Ishikawa (cell line): ENCODE data around the gene PPP1R13B.

Source experiments
- CEBPB ChIP-seq: IDR thresholded peaks from 2 replicates; pipeline ENCODE4 v1.6.1; 2012
- CREB1 ChIP-seq: IDR thresholded peaks from 2 replicates; pipeline ENCODE4 v1.6.1; 2012; ENCODE audit warnings: low read depth
- EGR1 ChIP-seq: IDR thresholded peaks from 2 replicates; pipeline ENCODE4 v1.6.1; 2012
- EP300 ChIP-seq: IDR thresholded peaks from 2 replicates; pipeline ENCODE4 v1.6.1; 2012; ENCODE audit warnings: borderline replicate concordance
- FOXM1 ChIP-seq: IDR thresholded peaks from 2 replicates; pipeline ENCODE4 v1.6.1; 2012; ENCODE audit warnings: low read depth, borderline replicate concordance
- MAX ChIP-seq: IDR thresholded peaks from 2 replicates; pipeline ENCODE4 v1.6.1; 2012
- NFIC ChIP-seq: IDR thresholded peaks from 2 replicates; pipeline ENCODE4 v1.6.1; 2012
- RAD21 ChIP-seq: IDR thresholded peaks from 2 replicates; pipeline ENCODE4 v1.6.1; 2012; ENCODE audit warnings: low read depth
- REST ChIP-seq: IDR thresholded peaks from 2 replicates; pipeline ENCODE4 v1.6.1; 2012; ENCODE audit warnings: low read depth, mild to moderate bottlenecking
- TAF1 ChIP-seq: IDR thresholded peaks from 2 replicates; pipeline ENCODE4 v1.6.1; 2012; ENCODE audit warnings: low read depth, mild to moderate bottlenecking
- TCF12 ChIP-seq: IDR thresholded peaks from 2 replicates; pipeline ENCODE4 v1.6.1; 2012; ENCODE audit warnings: low read depth
- TEAD4 ChIP-seq: IDR thresholded peaks from 2 replicates; pipeline ENCODE4 v1.6.1; 2012
- USF1 ChIP-seq: IDR thresholded peaks from 2 replicates; pipeline ENCODE4 v1.6.1; 2012
- YY1 ChIP-seq: IDR thresholded peaks from 2 replicates; pipeline ENCODE4 v1.6.1; 2012; ENCODE audit warnings: low read depth
- ZBTB7A ChIP-seq: IDR thresholded peaks from 2 replicates; pipeline ENCODE4 v1.6.1; 2012; ENCODE audit warnings: low read depth

PPP1R13B gene

GRCh38 chr14:103868242-103868897 lies 21.0 kb upstream of the PPP1R13B start:
- TF ChIP-seq TCF12: no peak
- no peak for TF ChIP-seq MAX
- no peak for TF ChIP-seq FOXM1
- no peak for TF ChIP-seq ZBTB7A
- TF ChIP-seq RAD21: no peak
- no peak for TF ChIP-seq EP300
- no peak for TF ChIP-seq USF1
- no peak for TF ChIP-seq TAF1
- TF ChIP-seq NFIC: no peak
- no peak for TF ChIP-seq CREB1
- TF ChIP-seq TEAD4: no peak
- no peak for TF ChIP-seq YY1

GRCh38 chr14:103867523-103867953 lies 20.2 kb upstream of the PPP1R13B start:
- TF ChIP-seq RAD21 (0 out of 2 replicates have a peak, but pooled peaks have one; percentile 8), TEAD4 (0 out of 2 replicates have a peak, but pooled peaks have one; percentile 47), TAF1 (no peak), ZBTB7A (no peak), NFIC (peak; percentile 90), REST (no peak), USF1 (peak; percentile 36; the same call in 1 of the 2 replicates), YY1 (no peak), EGR1 (no peak), TCF12 (peak; percentile 73), FOXM1 (no peak), EP300 (peak; percentile 36; the same call in 1 of the 2 replicates), CREB1 (no peak), CEBPB (no peak), MAX (peak; percentile 59; the same call in 1 of the 2 replicates)

- TF ChIP-seq FOXM1 (no peak), TAF1 (no peak), CEBPB (no peak), CREB1 (no peak), MAX (no peak), EP300 (no peak), USF1 (no peak), EGR1 (no peak), YY1 (no peak), RAD21 (no peak), ZBTB7A (no peak), NFIC (no peak), TEAD4 (no peak), TCF12 (no peak; the same call in 1 of the 2 replicates)
Observed at GRCh38 chr14:103867020-103867419, 19.6 kb upstream of the PPP1R13B start.

GRCh38 chr14:103863245-103863644 lies 15.9 kb upstream of the PPP1R13B start:
- TF ChIP-seq TCF12 (no peak), TAF1 (no peak), NFIC (no peak), EGR1 (no peak), CREB1 (no peak), CEBPB (no peak), EP300 (no peak), RAD21 (no peak), MAX (no peak), FOXM1 (no peak), USF1 (no peak), REST (no peak), YY1 (no peak), ZBTB7A (no peak), TEAD4 (no peak)
